8988T (cell line): ENCODE measurements around the gene TPRN.

Experiments
- DNase-seq: peaks from one replicate; pipeline ENCODE4 v3.0.0; 2011

Gene TPRN

DNA sequence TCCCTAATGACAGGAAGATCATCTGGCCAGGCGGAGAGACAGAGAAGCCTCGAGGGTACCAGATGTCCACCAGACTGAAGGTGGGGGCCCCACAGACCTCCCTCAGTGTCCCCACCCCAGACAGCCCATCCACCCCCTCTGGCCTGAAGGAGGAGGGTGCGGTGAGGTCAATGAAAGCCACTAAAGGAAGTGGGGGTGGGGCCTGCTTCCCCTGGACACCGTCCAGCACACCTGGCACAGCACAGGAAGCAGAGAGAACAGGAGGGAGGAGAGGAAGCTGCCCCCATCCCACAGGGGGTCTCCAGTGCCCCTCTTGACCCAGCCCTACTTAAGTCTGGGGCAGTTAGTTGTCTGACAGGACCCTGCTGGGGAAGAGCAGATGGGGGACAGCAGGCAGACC, 41.9 kb downstream of the TPRN start:
- DNase-seq, result no peak

DNA sequence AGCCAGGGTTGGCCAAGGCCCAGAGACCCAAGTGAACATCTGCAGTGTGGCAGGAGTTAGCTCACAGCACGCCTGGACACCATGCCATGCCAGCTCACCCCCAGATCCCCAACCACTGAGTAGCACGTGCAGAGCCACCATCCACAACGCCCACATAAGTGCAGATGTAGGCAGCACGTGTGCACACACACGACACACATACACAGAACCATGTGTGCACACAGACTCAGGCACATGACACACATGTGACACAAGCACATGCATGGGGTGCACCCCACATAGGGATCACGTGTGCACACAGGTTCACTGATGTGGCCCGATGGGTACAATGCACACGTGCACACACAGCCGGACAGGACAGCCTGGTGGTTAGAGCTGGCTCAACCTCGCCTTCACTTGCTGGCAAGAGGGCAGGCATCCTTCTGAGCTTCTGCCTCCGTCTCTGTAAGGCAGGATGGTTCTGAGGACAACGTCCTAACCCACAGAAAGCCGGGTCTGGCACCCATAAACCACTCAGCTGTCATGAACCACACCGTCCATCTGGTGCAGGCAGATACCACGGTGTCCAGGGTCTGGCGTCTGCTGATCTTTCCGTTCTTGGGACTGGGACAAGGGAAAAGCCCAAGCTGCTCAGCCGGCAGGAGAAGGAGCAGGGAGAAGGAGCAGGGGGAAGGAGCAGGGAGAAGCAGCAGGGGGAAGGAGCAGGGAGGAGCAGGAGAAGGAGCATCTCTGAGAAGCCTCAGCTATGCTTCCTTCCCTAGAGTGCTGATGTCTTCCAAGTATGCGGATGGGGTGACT, 42.7 kb downstream of the TPRN start:
- no peak for DNase-seq

DNA sequence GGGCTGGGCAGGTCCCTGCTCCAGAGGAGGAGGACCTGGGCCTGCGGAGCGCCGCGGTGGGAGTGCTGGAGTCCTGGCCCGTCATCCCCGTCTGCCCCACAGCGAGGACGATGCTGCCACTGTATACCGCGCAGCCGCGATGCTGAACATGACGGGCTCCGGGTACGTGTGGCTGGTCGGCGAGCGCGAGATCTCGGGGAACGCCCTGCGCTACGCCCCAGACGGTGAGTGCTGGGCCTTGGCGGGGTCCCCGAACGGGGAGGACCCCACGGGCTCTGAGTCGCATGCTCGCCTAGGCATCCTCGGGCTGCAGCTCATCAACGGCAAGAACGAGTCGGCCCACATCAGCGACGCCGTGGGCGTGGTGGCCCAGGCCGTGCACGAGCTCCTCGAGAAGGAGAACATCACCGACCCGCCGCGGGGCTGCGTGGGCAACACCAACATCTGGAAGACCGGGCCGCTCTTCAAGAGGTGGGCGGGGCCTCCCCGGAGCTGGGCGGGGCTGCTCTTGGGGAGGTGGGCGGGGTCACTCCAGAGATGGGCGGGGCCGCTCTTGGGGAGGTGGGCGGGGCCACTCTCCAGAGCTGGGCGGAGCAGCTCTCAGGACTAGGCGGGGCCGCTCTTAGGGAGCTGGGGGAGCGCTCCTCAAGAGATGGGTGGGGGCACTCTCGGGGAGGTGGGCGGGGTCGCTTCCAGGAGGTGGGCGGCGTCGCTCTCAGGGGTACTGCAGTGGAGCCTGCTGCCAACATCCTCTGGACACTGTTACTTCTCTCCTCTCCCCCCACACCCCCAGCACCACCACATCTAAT, 43.8 kb downstream of the TPRN start:
- DNase-seq, result peak; percentile 67

DNA sequence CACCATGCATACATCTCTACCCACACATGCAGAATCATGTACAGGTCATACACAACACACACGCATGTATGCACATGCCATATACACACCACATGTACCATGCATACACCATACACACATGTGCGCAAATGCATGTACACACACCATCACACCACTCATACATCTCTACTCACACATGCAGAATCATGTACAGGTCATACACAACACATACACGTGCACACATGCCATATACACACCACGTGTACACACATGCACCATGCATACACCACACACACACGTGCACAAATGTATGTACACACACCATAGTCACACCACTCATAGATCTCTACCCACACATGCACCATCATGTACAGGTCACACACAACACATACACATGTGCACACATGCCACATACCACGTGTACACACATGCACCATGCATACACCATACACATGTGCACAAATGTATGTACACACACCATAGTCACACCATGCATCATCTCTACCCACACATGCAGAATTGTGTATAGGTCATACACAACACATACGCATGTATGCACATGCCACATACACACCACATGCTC, 47.6 kb downstream of the TPRN start:
- no peak for DNase-seq

DNA sequence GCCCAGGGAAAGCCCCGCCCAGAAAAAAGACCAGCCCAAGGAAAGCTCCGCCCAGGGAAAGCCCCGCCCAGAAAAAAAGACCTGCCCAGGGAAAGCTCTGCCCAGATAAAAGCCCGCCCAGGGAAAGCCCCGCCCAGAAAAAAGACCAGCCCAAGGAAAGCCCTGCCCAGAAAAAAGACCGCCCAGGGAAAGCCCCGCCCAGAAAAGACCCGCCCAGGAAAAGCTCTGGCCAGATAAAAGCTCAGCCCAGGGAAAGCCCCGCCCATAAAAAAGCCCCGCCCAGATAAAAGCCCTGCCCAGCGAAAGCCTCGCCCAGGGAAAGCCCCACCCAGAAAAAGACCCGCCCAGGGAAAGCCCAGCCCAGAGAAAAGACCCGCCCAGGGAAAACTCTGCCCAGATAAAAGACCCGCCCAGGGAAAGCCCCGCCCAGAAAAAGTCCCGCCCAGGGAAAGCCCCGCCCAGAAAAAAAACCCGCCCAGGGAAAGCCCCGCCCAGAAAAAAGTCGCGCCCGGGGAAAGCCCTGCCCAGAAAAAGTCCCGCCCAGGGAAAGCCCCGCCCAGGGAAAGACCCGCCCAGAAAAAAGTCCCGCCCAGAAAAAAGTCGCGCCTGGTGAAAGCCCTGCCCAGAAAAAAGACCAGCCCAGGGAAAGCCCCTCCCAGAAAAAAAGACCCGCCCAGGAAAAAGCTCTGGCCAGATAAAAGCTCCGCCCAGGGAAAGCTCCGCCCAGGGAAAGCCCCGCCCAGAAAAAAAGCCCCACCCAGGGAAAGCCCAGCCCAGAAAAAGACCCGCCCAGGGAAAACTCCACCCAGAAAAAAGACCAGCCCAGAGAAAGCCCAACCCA, 49.7 kb downstream of the TPRN start:
- DNase-seq, result peak; percentile 70

DNA sequence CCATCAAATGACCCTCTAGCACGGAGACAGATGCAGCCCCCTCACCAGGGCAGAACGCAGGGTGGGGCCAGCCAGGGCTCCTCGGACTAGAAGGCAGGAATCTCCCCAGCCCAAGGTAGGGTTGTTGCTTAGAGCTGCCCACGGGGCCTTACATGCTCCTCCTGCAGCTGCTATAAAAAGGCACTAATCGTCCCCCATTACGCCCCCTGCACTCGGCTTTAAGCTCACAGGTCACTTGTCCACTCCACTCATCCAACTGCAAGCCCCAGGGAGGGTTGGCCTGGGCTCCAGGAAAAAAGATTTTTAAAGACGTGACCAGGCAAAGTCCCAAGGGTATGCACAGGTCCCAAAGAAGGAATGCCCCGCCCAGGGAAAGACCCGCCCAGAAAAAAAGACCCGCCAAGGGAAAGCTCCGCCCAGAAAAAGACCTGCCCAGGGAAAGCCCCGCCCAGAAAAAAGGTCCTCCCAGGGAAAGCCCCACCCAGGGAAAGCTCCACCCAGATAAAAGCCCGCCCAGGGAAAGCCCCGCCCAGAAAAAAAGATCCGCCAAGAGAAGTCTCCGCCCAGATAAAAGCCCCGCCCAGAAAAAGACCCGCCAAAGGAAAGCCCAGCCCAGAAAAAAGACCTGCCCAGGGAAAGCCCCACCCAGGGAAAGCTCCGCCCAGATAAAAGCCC, 50.5 kb downstream of the TPRN start:
- DNase-seq, result no peak

DNA sequence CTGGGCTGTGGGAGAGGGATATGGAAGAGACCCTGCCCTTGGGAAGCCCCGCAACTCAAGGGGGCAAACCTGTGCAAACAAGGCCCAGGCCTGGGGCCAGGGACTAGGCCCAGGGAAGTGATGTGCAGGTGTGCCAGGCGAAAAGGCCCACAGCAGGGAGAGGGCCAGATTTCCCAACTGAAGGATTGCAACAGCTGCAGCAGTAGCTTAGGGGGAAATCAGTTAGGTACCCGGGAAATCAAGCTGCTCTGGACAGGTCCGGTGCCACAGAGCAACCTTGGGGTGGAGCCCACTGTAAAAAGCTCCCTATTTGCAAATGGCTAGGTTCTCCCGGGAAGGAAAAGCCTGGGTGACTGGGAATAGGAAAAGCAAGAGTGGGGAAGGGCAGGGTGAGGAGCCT, 51.2 kb downstream of the TPRN start:
- no peak for DNase-seq

DNA sequence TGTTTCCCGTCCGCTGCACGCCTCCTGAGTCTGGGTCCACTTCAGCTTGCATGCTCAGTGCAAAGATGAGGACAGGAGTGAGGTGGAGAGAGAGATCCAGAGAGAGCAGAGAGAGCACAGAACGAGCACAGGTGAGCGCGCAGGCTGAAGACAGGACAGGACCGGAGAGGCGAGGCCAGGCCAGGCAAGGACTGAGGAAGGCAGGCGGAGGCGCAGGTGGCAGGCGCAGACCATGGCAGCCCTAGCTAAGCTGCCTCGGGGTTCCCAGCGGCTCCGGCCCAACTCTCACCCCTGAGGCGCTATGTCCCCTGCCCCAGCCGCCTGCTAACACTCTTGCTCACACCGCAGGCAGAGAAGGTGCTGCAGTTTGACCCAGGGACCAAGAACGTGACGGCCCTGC, 51.9 kb downstream of the TPRN start:
- no peak for DNase-seq

DNA sequence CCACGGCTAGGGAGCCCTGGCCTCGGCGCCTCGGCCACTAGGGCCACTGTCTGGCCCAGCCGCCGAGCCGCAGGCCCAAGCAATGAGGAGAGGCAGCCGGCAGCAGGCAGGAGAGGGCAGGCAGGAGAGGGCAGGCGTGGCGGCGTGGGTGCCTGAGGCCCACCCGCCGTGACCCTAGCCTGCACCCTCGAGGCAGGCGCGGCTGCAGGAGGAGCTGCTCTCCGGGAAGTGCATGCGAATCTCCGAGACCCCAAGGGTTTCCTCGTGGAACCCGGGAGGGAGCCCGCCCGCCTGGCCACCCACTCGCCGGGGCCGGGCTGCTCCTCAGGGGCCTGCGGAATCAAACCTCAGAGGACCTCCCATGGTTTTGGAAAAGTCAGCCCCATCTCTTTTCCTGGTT, 52.3 kb downstream of the TPRN start:
- DNase-seq, result no peak

DNA sequence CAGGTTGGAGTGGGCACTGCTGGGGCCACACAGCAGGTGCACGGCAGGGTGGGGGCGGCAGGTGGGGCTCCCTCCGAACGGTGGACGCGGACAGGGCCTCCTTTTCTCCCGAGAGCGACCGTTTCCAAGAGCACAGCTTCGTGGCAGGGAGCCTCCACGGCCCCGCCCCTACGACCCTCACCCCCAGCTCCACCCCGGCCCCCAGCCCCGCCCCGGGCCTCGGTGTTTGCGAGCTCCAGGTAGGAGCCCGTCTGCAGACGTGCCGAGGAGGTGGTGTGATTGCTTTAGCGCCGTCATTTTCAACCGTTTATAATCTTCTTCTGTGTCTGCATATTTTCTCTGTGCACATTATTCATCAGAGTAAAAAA, 52.8 kb downstream of the TPRN start:
- DNase-seq, result no peak

DNA sequence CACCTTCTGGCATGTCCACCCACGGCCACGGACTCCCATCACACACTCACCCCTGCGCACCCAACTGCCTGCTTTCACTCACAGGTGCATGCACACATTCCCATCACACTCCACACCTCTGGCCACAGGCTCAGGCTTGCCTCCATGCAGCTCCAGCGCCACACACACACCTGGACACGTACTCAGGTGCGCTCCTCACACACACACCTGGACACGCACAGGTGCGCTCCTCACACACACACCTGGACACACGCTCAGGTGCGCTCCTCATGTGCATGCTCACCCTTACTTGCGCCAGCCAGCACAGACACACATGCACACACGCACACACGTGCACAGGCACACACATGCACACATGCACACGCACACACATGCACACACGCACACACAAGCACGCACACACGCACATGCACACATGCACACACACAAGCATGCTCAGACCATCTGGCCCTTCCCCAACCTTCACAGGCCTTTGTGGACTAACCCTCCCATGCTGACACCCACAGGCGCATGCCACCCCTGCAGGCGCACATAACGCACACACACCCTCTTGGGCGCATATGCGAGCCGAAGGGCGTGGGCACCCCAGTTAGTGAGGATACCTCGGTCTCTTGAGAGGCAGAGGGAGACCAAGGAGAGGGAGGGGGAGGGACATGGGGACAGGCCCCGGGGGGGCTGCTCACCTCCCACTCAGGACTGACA, 53.3 kb downstream of the TPRN start:
- DNase-seq, result no peak

DNA sequence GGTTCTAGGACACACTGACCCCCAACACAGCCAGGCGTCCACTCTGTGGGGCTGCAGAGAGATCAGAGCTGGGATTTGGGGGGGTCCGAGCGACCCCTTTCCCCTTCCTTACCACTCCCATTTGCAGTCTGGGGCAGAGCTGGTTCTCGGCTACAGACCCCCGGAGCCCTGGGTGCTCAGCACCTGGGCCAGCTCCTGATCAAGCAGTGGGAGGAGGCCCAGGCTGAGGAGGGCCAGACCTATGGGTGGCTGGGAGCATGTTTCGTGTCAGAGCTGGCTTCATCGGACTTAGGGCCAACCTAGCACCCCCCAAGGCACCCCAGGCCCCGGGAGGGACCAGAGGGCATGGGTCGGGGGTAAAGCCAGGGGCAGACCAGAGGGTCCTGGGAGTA, 54.0 kb downstream of the TPRN start:
- no peak for DNase-seq

DNA sequence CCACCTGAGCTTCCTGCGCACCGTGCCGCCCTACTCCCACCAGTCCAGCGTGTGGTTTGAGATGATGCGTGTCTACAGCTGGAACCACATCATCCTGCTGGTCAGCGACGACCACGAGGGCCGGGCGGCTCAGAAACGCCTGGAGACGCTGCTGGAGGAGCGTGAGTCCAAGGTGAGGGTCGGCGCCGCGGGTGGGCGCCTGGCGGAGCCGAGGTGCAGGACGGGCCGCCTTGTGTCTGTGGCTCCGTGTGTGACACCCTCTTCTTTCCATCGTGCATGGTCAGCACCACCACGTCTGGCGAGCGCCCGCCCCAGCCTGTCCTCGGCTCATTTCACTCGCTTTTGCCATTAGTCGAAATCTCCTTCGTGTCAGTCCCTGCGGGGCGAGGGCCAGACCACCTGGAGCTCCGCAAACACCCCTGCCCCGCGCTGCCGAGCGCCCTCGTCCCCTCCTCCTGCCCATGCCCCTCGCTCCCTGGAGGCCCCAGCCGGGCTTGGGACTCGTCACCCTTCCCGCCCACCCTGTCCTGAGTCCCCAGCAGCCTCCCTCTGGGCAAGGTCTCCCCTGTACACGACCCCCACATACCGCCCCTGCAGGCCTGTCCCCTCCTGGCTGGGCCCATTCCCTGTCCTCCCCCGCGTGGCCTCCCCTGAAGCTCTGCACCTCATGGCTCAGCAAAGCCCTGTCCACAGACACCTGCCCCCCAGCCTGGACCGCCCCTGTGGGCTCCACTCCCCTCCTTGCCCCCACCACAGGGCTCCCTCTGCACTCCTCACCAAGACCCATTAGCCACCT, 54.6 kb downstream of the TPRN start:
- no peak for DNase-seq

DNA sequence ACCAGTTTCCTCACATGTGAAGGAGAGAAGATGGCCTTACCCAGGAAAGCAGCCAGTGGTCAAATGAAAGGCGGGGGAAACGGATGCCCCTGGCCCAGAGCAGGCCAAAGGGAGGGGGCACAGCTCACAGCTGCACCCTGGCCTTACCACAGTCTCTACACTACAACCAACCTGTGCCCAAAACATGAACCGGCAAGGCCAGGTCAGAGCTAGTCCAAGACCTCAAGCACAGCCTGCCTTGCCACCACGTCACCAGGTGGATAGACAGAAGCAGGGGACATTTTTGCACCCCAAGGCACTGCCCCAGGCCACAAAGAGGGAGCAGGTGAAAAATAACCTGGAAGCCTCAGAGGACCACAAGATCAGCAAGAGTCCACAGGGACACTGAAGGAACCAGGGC, 57.1 kb downstream of the TPRN start:
- DNase-seq, result peak; percentile 10

DNA sequence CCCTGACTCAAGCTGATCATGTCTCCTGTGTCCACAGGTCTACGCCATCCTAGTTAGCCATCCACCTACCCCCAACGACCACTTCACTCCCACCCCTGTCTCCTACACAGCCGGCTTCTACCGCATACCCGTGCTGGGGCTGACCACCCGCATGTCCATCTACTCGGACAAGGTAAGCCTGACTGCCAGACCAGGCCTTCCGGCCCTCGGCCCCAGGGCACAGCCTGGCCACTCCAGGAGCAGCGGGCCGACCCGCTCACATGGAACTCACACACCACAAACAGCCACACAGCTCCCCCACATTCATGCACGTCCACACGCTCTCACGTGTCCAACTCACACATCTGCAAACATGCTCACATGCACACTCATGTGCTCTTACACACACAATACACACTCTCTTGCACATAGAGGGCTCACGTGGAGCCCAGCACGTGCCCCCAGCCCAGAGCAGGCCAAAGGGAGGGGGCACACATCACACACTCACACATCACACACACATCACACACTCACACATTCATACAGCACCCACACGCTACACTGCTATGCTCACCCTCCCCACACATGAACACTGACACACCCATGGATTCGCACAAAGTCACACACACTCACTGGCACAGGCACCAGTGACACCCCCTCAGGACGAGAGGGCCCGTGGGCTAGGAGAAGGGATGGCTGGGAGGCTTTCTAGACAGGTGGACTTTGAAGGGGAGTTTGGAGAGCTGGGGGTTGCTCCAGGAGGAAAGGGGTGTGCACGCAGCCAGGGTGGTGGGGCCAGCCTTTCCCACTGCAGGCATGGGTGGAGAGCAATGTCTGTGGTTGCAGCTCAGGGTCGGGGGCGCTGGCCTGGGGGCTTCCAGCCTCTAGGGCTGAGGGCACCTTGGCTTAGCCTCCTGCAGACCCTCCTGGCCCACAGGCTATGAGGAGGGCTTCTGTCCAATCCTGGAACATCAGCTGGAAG, 58.3 kb downstream of the TPRN start:
- peak; percentile 20 for DNase-seq
